Stimulated activated naive CD8-positive, alpha-beta T cell treated with anti-CD3 and anti-CD28 coated beads, Interleukin-15, Interleukin-2, amounts not matched to agents 100 ng/mL and 50 ng/mL, for 24 hours (primary cell): ENCODE measurements around the gene FUBP1.
"Not testable (repeated sequence)": the region's sequence is repeated elsewhere in the genome, so short reads cannot be mapped to it uniquely, and the experiment has no call there.

Source experiments
- H3K27ac Mint-ChIP-seq: one replicate; pipeline ENCODE4 v1.8.0; 2021; ENCODE audit warnings: mild to moderate bottlenecking, mixed read lengths
- H3K27me3 Mint-ChIP-seq: one replicate; pipeline ENCODE4 v1.8.0; 2021; ENCODE audit warnings: mixed read lengths
- H3K36me3 Mint-ChIP-seq: one replicate; pipeline ENCODE4 v1.8.0; 2021; ENCODE audit warnings: low read depth, mixed read lengths
- H3K4me1 Mint-ChIP-seq: one replicate; pipeline ENCODE4 v1.8.0; 2021; ENCODE audit warnings: low read depth, mixed read lengths
- H3K4me3 Mint-ChIP-seq: one replicate; pipeline ENCODE4 v1.8.0; 2021; ENCODE audit warnings: mild to moderate bottlenecking, mixed read lengths
- H3K9me3 Mint-ChIP-seq: one replicate; pipeline ENCODE4 v1.8.0; 2021; ENCODE audit warnings: mixed read lengths

The FUBP1 gene

DNA sequence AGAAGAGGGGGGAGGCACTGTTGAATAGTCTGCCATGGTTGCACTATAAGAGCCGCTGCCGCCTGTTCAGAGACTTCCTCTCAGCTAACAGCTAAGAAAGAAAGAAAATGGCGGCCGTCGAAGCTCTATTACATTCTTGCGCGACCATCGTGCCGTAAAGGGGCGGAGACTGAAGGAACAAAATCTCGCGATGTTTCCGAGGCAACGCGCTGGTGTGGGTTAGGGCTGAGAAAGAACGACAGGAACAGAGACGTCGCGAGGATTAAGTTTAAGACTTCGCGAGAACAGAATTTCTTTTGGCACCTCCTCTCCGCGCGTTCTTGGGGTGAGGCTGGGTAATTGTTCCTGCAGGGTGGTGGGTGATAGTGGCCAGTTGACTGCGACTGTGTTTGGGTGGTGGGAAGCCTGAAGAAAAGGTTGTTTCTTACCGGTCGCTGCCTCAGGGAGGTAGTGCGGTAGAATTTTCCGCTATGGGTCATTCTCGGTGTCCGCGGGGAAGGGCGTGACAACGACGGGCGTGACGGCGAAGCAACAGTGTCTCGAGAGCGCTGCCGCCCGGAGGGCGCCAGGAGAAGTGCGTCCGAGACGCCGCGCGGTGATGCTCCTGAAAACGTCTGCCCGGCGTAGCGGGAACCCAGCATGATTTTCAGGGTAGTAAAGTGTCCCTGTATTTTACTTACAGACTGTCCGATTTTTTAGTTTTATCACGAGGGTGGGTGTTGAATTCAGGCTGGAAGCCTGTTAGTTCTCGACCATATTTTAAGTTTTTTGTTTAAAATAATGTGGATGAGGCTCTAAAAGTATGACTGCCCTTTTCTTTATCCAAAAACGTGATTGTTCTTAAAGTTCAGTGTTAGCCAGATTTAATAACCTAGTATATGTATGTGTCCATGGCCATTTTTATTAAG is at the start of gene FUBP1:
FUBP1 (minus strand) TSS at position 104 of the 908 bp plus-strand sequence; CDS start at position 36, 68 bp downstream.
- H3K4me1 Mint-ChIP-seq, result peaks cover 62% of the 10 kb centered on the region
- H3K27ac Mint-ChIP-seq, result no peak within 1 kb of the TSS

DNA sequence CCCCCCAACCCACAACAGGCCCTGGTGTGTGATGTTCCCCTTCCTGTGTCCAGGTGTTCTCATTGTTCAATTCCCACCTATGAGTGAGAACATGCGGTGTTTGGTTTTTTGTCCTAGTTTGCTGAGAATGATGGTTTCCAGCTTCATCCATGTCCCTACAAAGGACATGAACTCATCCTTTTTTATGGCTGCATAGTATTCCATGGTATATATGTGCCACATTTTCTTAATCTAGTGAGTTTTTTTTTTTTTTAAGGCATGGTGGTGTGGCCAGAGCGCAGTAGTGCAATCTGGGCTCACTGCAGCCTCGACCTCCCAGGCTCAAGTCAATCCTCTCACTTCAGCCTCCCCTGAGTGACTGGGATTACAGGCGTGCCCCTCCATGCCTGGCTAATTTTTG is 42.3 kb upstream of the FUBP1 start:
- H3K27ac Mint-ChIP-seq, H3K27me3 Mint-ChIP-seq, H3K4me1 Mint-ChIP-seq, H3K36me3 Mint-ChIP-seq, H3K4me3 Mint-ChIP-seq, H3K9me3 Mint-ChIP-seq: not testable (repeated sequence)

More for the DNA sequence above, at the start of gene FUBP1:
- Mint-ChIP-seq H3K27me3 (no peaks in the 10 kb centered on the region), H3K4me3 (no peak within 1 kb of the TSS), H3K9me3 (no peaks in the 10 kb centered on the region), H3K36me3 (peaks cover 34% of the 10 kb centered on the region)

DNA sequence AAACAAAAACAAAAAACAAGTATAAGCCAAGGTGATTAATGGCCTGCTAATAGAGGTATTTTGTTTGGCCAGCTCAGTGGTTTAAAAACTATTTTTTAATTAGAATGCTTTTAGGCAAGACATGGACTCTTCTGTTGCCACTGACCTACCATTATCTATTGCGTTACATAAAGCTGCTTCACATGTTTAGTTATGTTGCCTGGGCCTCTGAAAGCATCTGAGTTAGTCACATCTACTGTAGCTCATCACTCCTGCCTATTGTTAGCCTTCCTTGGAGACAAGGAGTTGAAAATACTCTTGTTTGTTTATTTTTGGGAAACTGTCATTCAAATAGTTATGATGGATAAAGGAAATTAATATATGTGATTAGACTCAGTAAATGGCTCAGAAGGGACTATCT is 40.2 kb upstream of the FUBP1 start:
- Mint-ChIP-seq H3K27me3 (no peaks in the 10 kb centered on the region), H3K36me3 (peaks cover 15% of the 10 kb centered on the region), H3K4me1 (no peaks in the 10 kb centered on the region), H3K9me3 (peaks cover 6% of the 10 kb centered on the region), H3K4me3 (no peak overlapping the region), H3K27ac (no peak overlapping the region)

GRCh38 chr1:78015148-78015547 is 36.3 kb upstream of the FUBP1 start:
- Mint-ChIP-seq H3K4me1 (peaks cover 3% of the 10 kb centered on the region), H3K27ac (no peak overlapping the region), H3K36me3 (peaks cover 21% of the 10 kb centered on the region), H3K4me3 (no peak overlapping the region), H3K9me3 (no peaks in the 10 kb centered on the region), H3K27me3 (no peaks in the 10 kb centered on the region)

- no peak overlapping the region for H3K27ac Mint-ChIP-seq
- peaks cover 35% of the 10 kb centered on the region for H3K4me1 Mint-ChIP-seq
- no peaks in the 10 kb centered on the region for H3K9me3 Mint-ChIP-seq
- H3K4me3 Mint-ChIP-seq, result no peak overlapping the region
- H3K27me3 Mint-ChIP-seq, result no peaks in the 10 kb centered on the region
- peaks cover 17% of the 10 kb centered on the region for H3K36me3 Mint-ChIP-seq
These were observed 32.2 kb upstream of the FUBP1 start for GRCh38 chr1:78011050-78011449.

DNA sequence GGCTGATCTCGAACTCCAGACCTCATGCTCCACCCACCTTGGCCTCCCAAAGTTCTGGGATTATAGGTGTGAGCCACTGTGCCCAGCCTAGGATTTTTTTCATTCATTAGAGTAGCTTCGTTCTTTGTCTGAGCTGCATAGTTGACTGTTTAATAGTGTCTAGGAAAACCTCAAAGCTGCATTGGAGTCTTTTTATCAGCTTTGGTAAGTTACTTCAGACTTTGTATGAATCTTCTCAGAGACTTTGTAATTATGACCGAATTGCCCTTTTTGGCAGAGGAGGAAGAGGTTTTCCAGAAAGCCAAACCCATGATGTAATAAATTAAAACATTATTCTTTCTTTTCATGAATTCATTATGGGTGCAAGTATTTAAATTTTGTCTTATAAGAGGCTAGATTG is 31.0 kb upstream of the FUBP1 start:
- Mint-ChIP-seq H3K36me3 (peaks cover 9% of the 10 kb centered on the region), H3K4me3 (no peak overlapping the region), H3K27me3 (no peaks in the 10 kb centered on the region), H3K4me1 (peaks cover 40% of the 10 kb centered on the region), H3K9me3 (no peaks in the 10 kb centered on the region), H3K27ac (no peak overlapping the region)

GRCh38 chr1:78009276-78009675 is 30.4 kb upstream of the FUBP1 start:
- Mint-ChIP-seq H3K27ac (no peak overlapping the region), H3K36me3 (peaks cover 9% of the 10 kb centered on the region), H3K9me3 (no peaks in the 10 kb centered on the region), H3K4me3 (no peak overlapping the region), H3K4me1 (peaks cover 46% of the 10 kb centered on the region), H3K27me3 (peaks cover 3% of the 10 kb centered on the region)

GRCh38 chr1:78007677-78008341 is 28.9 kb upstream of the FUBP1 start:
- Mint-ChIP-seq H3K9me3 (no peaks in the 10 kb centered on the region), H3K36me3 (peaks cover 3% of the 10 kb centered on the region), H3K27ac (no peak overlapping the region), H3K4me1 (peaks cover 61% of the 10 kb centered on the region), H3K4me3 (no peak overlapping the region), H3K27me3 (peaks cover 3% of the 10 kb centered on the region)

DNA sequence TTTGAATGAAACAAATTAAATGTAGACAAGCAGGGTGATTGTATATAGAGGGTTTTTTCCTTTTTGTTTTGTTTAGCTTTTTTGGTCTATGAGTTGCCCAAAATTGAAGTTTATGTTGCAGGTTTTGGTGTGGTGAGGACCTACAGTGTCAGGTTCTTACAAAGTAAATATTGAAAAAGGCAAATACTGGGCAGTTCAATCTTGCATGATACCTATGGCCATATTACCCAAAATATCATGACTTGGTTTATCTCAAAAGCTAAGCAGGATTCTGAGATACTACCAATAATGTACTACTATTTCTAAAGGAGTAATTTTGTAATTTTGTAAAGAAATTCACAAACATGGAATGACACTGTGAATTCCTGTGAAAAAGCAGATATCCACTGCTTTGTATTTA is 27.6 kb upstream of the FUBP1 start:
- Mint-ChIP-seq H3K9me3 (no peaks in the 10 kb centered on the region), H3K27me3 (peaks cover 3% of the 10 kb centered on the region), H3K4me3 (peak overlapping the region; percentile 87), H3K27ac (no peak overlapping the region), H3K4me1 (peaks cover 65% of the 10 kb centered on the region), H3K36me3 (peaks cover 3% of the 10 kb centered on the region)

GRCh38 chr1:78005755-78006154 is 26.9 kb upstream of the FUBP1 start:
- Mint-ChIP-seq H3K27ac (no peak overlapping the region), H3K36me3 (peaks cover 3% of the 10 kb centered on the region), H3K4me3 (peak overlapping the region; percentile 87), H3K9me3 (no peaks in the 10 kb centered on the region), H3K4me1 (peaks cover 65% of the 10 kb centered on the region), H3K27me3 (peaks cover 3% of the 10 kb centered on the region)

DNA sequence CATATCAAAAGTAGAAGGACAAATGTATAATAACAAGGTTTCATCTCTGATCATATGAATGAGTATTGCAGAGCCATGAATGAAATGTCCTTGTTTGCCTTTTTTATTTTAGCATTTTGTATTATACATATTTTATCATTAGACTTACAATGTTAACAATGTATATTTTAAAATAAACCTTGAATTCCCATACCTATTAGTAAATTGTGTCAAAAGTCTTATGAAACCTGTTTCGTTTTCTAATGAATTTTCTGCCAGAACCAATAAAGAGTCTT is 26.5 kb upstream of the FUBP1 start:
- H3K4me1 Mint-ChIP-seq, result peaks cover 63% of the 10 kb centered on the region
- peaks cover 3% of the 10 kb centered on the region for H3K36me3 Mint-ChIP-seq
- H3K27ac Mint-ChIP-seq, result peak overlapping the region; percentile 100
- H3K27me3 Mint-ChIP-seq, result peaks cover 3% of the 10 kb centered on the region
- H3K4me3 Mint-ChIP-seq, result peak overlapping the region; percentile 87
- no peaks in the 10 kb centered on the region for H3K9me3 Mint-ChIP-seq

DNA sequence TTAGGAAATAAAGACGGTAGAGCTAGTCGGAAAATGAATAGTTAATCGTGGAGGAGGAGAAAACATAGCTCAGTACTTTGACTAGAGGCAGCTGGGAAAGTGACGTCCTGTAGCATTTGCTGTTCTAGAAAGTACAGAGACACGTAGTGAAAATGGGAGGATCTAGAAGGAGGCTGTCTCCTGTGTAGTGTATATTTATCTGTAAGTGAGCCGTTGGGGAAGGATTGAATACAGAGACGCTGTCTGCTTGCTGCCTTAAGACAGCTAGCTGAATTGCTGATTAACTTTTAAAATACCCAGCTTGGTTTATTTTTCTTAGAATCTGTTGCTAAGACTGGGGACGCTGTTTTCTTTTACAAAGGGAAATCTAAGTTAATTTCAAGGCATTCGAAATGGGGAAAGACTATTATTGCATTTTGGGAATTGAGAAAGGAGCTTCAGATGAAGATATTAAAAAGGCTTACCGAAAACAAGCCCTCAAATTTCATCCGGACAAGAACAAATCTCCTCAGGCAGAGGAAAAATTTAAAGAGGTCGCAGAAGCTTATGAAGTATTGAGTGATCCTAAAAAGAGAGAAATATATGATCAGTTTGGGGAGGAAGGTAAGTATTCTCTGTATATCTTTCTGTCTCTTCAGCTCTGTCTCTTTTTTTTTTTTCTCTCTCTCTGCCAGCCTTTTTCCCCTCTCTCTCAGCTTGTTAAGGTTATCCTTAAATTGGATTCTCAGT is 26.0 kb upstream of the FUBP1 start, which contains the start of gene DNAJB4:
DNAJB4 (plus strand) TSS at position 221 of the 729 bp plus-strand sequence; CDS start at position 393, 172 bp downstream.
- Mint-ChIP-seq H3K36me3 (peaks cover 3% of the 10 kb centered on the region), H3K4me3 (peak within 1 kb of the TSS; percentile 87), H3K4me1 (peaks cover 61% of the 10 kb centered on the region), H3K9me3 (no peaks in the 10 kb centered on the region), H3K27me3 (peaks cover 3% of the 10 kb centered on the region), H3K27ac (peak within 1 kb of the TSS; percentile 100)

- H3K36me3 Mint-ChIP-seq, result peaks cover 3% of the 10 kb centered on the region
- H3K4me1 Mint-ChIP-seq, result peaks cover 62% of the 10 kb centered on the region
- H3K4me3 Mint-ChIP-seq, result peak overlapping the region; percentile 87
- H3K27me3 Mint-ChIP-seq, result peaks cover 3% of the 10 kb centered on the region
- H3K27ac Mint-ChIP-seq, result peak overlapping the region; percentile 100
- H3K9me3 Mint-ChIP-seq, result no peaks in the 10 kb centered on the region
These were observed 25.2 kb upstream of the FUBP1 start for GRCh38 chr1:78003882-78004718.

GRCh38 chr1:78003070-78003746 is 24.3 kb upstream of the FUBP1 start:
- Mint-ChIP-seq H3K9me3 (no peaks in the 10 kb centered on the region), H3K4me3 (peak overlapping the region; percentile 45), H3K27me3 (peaks cover 3% of the 10 kb centered on the region), H3K36me3 (peaks cover 3% of the 10 kb centered on the region), H3K4me1 (peaks cover 58% of the 10 kb centered on the region), H3K27ac (peak overlapping the region; percentile 45)
